A673 (cell line): ENCODE results near the gene SERTM1. TPM values are rescaled to one million over a fixed set of nuclear protein-coding genes. Genes with fewer than 3 reads are reported as not detected.

Source experiments
- BruUV-seq: library from RNA; stranded (reverse); fragments of 400-500 nt; replicated peaks from 2 replicates; lab custom pipeline; 2021; lab: Mats Ljungman, UMichigan
- CTCF ChIA-PET: fragments of 300-600 bp; sonication (Branson Sonifier 250); formaldehyde crosslinking; loops from one replicate; lab custom pipeline; 2022; ENCODE audit warnings: antibody characterized with exemption; lab: Charles Lee
- POLR2A ChIA-PET: fragments of 300-600 bp; sonication (Branson Sonifier 250); formaldehyde crosslinking; loops from one replicate; lab custom pipeline; 2022; ENCODE audit warnings: antibody characterized with exemption; ENCODE audit not compliant: low non-redundant PET; lab: Charles Lee
- DNase-seq: peaks from one replicate; pipeline ENCODE4 v3.0.0-alpha.2; 2015; ENCODE audit warnings: low spot score
- H3K27ac ChIP-seq: fragments of 200-600 bp; sonication (generic); 2 replicates; pipeline ENCODE4 v1.5.1; 2016; ENCODE audit warnings: mixed run types, low read depth, mild to moderate bottlenecking, mixed read lengths, antibody characterized with exemption, low read length; ENCODE audit not compliant: poor library complexity, severe bottlenecking
- H3K27me3 ChIP-seq: fragments of 200-600 bp; sonication (generic); replicated peaks from 2 replicates; pipeline ENCODE4 v1.6.1; 2017; ENCODE audit warnings: mixed run types, low read depth, mild to moderate bottlenecking, mixed read lengths, antibody characterized with exemption, low read length; ENCODE audit not compliant: insufficient read depth, poor library complexity
- H3K36me3 ChIP-seq: fragments of 200-600 bp; sonication (generic); 2 replicates; pipeline ENCODE4 v1.6.1; 2016; ENCODE audit warnings: mixed run types, mild to moderate bottlenecking, mixed read lengths, antibody characterized with exemption, low read length; ENCODE audit not compliant: insufficient read depth, poor library complexity, severe bottlenecking
- H3K4me1 ChIP-seq: fragments of 200-600 bp; sonication (generic); 2 replicates; pipeline ENCODE4 v1.6.1; 2017; ENCODE audit warnings: mixed run types, mild to moderate bottlenecking, mixed read lengths, antibody characterized with exemption, low read length; ENCODE audit not compliant: insufficient read depth, poor library complexity, severe bottlenecking
- H3K4me3 ChIP-seq: fragments of 200-600 bp; sonication (generic); 2 replicates; pipeline ENCODE4 v1.5.1; 2016; ENCODE audit warnings: low read depth, mixed run types, mild to moderate bottlenecking, mixed read lengths, low read length; ENCODE audit not compliant: poor library complexity, severe bottlenecking
- H3K9me3 ChIP-seq: fragments of 200-600 bp; sonication (generic); 2 replicates; pipeline ENCODE4 v1.6.1; 2016; ENCODE audit warnings: mixed run types, low read depth, mild to moderate bottlenecking, mixed read lengths, antibody characterized with exemption, low read length; ENCODE audit not compliant: poor library complexity, severe bottlenecking
- EZH2 ChIP-seq: fragments of 200-600 bp; sonication (generic); IDR thresholded peaks from 2 replicates; pipeline ENCODE4 v1.6.1; 2017; ENCODE audit warnings: borderline replicate concordance, low read depth, mild to moderate bottlenecking, mixed read lengths, antibody characterized with exemption, low read length; ENCODE audit not compliant: poor library complexity, severe bottlenecking
- intact Hi-C: fragments of 100-400 bp; cut with micrococcal nuclease; formaldehyde crosslinking; loops from one replicate; pipeline ENCODE4 v1.10.0; 2022; ENCODE audit not compliant: unreplicated experiment
- total RNA-seq: library from RNA; stranded (reverse); gene quantifications from 2 replicates; pipeline ENCODE4 v1.2.3, GENCODE V29; 2021
- TF ChIP-seq, protein P1 (sequence below): fragments of 300-800, 200-600 bp; sonication (generic); conservative IDR thresholded peaks from 2 replicates; pipeline ENCODE4 v1.5.1; 2017; ENCODE audit warnings: low read depth, mild to moderate bottlenecking, antibody characterized with exemption, low read length, moderate library complexity, mixed read lengths

Gene SERTM1
- total RNA-seq, 1 experiment from 2014 or later, result 42.9 TPM

DNA sequence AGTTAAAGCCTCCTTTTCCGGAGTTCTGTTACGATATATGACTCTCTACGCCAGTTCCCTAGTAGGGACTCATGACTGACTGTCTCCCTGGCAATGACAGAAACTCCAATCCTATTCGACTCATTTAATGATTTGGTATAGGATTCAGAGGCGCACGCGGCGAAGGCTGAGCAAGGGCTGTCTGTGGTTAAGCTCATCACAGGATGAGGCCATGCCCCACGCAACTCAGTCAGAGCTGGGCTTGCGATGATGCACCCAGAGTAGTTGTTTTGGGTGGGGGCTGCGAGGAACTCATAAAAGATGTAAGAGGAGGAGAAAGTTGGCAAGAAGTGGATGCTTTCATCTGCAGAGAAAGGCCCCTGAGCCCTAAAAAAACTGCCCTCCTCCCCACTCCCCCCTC, 468 bp upstream of the SERTM1 start:
- ChIA-PET POLR2A (interaction anchor here (0.7 kb wide), 1 partner anchor 9 kb away, joined by 7 read pairs; no protein-coding TSS in a partner anchor), CTCF (no interaction called here)
- TF ChIP-seq, protein P1, sequence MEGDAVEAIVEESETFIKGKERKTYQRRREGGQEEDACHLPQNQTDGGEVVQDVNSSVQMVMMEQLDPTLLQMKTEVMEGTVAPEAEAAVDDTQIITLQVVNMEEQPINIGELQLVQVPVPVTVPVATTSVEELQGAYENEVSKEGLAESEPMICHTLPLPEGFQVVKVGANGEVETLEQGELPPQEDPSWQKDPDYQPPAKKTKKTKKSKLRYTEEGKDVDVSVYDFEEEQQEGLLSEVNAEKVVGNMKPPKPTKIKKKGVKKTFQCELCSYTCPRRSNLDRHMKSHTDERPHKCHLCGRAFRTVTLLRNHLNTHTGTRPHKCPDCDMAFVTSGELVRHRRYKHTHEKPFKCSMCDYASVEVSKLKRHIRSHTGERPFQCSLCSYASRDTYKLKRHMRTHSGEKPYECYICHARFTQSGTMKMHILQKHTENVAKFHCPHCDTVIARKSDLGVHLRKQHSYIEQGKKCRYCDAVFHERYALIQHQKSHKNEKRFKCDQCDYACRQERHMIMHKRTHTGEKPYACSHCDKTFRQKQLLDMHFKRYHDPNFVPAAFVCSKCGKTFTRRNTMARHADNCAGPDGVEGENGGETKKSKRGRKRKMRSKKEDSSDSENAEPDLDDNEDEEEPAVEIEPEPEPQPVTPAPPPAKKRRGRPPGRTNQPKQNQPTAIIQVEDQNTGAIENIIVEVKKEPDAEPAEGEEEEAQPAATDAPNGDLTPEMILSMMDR, result no peak
- TF ChIP-seq EZH2, result no peak
- Histone ChIP-seq H3K4me1 (peaks cover 12% of the 10 kb centered on the region), H3K4me3 (peak overlapping the region; percentile 66), H3K36me3 (peaks cover 6% of the 10 kb centered on the region), H3K27ac (no peak overlapping the region), H3K9me3 (no peaks in the 10 kb centered on the region), H3K27me3 (no peaks in the 10 kb centered on the region)
- no TSS peak for BruUV-seq
- no peak for DNase-seq
- intact Hi-C loops, result loop anchor here (10.0 kb wide), 2 partner anchors 151 to 321 kb away; partner anchors contain the start of gene ALG5

DNA sequence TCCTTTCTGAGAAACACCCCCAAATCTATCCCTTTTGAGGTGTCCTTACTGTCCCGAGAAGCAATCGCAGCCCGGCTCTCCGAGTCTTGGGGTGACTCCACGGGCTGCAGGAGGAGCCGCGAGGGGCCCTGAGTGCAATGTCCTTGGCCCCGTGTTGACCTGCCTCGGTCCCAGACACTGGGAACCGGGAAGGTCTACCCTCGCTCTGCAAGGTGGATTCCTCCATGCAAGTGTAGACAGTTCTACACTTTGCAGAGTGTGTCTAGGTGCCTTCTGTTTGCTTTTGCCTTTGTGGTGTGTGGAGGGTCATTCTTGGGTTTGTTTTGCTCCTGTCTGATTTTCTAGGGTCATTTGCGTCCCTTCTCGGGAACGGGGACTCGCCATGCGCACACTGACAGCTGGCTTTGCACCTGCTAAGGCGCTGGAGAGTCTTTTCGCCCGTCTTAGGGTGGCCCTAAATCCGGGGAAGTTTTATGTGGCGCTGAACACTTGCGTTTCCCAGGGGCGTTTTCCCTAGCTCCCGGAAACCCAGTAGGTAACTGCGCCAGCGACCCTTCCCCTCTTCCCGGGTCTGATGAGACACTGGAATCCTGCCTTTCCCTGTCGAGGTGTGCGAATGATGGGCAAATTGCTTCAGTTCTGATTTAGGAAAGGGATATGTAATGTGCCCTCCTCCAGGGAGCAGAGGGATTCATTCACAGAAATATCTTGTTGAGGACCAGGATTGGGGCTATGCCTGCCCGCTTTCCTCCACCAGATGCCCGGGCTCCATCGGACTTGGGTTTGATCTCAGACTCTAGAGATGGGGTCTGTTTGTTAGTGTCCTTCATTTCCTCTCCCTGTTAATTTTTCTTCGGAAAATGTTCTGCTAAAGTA, 755 bp downstream of the SERTM1 start:
- no TSS peak for BruUV-seq
- peak; percentile 42 for DNase-seq
- Histone ChIP-seq H3K4me1 (peaks cover 19% of the 10 kb centered on the region), H3K27me3 (no peaks in the 10 kb centered on the region), H3K9me3 (no peaks in the 10 kb centered on the region), H3K36me3 (peaks cover 6% of the 10 kb centered on the region), H3K27ac (peak overlapping the region; percentile 75), H3K4me3 (peak overlapping the region; percentile 66)
- ChIA-PET POLR2A (no interaction called here), CTCF (no interaction called here)
- TF ChIP-seq, protein P1, result no peak
- TF ChIP-seq EZH2, result no peak
- intact Hi-C loops, result loop anchor here (5.0 to 10.0 kb wide), 4 partner anchors 150 to 320 kb away; partner anchors contain the start of gene ALG5

DNA sequence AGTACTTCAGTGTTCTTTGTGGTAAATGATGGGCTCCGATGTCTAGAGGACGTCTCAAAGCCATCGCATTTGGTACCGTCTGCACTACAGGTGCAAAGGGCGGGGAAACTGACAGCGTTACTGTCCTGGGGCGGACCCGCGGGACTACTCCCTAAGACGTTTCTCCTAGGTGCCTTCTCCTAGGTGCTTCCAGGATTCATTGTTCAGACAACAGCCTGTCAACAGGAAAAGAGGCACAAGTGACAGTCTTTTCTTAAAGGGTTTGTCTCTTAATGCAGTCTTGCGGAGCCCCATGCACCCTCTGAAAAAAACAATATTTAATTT, 1.4 kb downstream of the SERTM1 start:
- BruUV-seq, result no TSS peak
- Histone ChIP-seq H3K9me3 (no peaks in the 10 kb centered on the region), H3K27ac (peak overlapping the region; percentile 75), H3K4me3 (peak overlapping the region; percentile 66), H3K4me1 (peaks cover 22% of the 10 kb centered on the region), H3K36me3 (peaks cover 6% of the 10 kb centered on the region), H3K27me3 (no peaks in the 10 kb centered on the region)
- CTCF ChIA-PET, result no interaction called here
- POLR2A ChIA-PET, result no interaction called here
- intact Hi-C loops, result loop anchor here (5.0 to 10.0 kb wide), 4 partner anchors 150 to 320 kb away; partner anchors contain the start of gene ALG5
- DNase-seq, result peak; percentile 22
- TF ChIP-seq EZH2, result no peak
- TF ChIP-seq, protein P1, result no peak
